Parathyroid adenoma (tissue), 2 donors: Measurements from ENCODE around the gene PPM1E.

Source experiments
- H2AFZ ChIP-seq: fragments of 300-600 bp; sonication (generic); one replicate; pipeline ENCODE4 v1.7.0; 2017; ENCODE audit warnings: antibody characterized with exemption, mild to moderate bottlenecking
- H3K27ac ChIP-seq: fragments of 300-600 bp; sonication (generic); one replicate; pipeline ENCODE4 v1.7.0; 2017
- H3K27me3 ChIP-seq: fragments of 300-600 bp; sonication (generic); one replicate; pipeline ENCODE4 v1.7.0; 2017; ENCODE audit warnings: low read length; ENCODE audit not compliant: control insufficient read depth, insufficient read depth
- H3K36me3 ChIP-seq: fragments of 300-600 bp; sonication (generic); one replicate; pipeline ENCODE4 v1.7.0; 2017; ENCODE audit warnings: low read length; ENCODE audit not compliant: control insufficient read depth, insufficient read depth
- H3K4me1 ChIP-seq: fragments of 300-600 bp; sonication (generic); one replicate; pipeline ENCODE4 v1.7.0; 2017; ENCODE audit warnings: control low read depth
- H3K4me2 ChIP-seq: fragments of 300-600 bp; sonication (generic); one replicate; pipeline ENCODE4 v1.7.0; 2017; ENCODE audit warnings: low read length
- H3K4me3 ChIP-seq: fragments of 300-600 bp; sonication (generic); one replicate; pipeline ENCODE4 v1.7.0; 2017; ENCODE audit warnings: low read depth, low read length
- H3K79me2 ChIP-seq: fragments of 300-600 bp; sonication (generic); one replicate; pipeline ENCODE4 v1.7.0; 2017; ENCODE audit warnings: control low read depth
- H3K9ac ChIP-seq: fragments of 300-600 bp; sonication (generic); one replicate; pipeline ENCODE4 v1.7.0; 2017; ENCODE audit warnings: mild to moderate bottlenecking
- H3K9me3 ChIP-seq: fragments of 300-600 bp; sonication (generic); one replicate; pipeline ENCODE4 v1.7.0; 2017; ENCODE audit warnings: low read length; ENCODE audit not compliant: control insufficient read depth
- TF ChIP-seq, protein P1 (sequence below): fragments of 300-600 bp; sonication (generic); IDR thresholded peaks from one replicate; pipeline ENCODE4 v1.7.0; 2017; ENCODE audit warnings: antibody characterized with exemption, mild to moderate bottlenecking
- donor health status: primary hyperparathyroidism.

The PPM1E gene

DNA sequence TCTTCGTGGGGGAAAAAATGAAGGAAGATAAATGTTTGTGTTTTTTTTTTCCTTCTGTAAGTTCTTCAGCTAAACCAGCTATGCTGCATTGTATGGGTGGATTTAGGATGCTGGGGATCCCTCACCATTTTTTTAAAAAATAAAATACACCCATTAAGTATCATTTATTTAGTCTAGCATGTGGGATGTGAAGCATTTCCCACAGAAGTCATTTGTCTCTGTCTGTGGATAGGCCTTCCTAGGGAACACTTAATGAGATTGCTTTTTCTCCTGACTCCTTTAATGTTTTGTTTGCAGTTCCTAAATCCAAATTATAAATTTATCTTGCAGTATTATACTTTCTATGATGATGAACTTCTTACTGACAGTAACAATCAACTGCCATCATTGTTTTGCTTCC lies 146.7 kb downstream of the PPM1E start:
- H3K36me3 ChIP-seq, result no peaks in the 10 kb centered on the region
- H3K27me3 ChIP-seq, result no peaks in the 10 kb centered on the region
- TF ChIP-seq, protein P1, sequence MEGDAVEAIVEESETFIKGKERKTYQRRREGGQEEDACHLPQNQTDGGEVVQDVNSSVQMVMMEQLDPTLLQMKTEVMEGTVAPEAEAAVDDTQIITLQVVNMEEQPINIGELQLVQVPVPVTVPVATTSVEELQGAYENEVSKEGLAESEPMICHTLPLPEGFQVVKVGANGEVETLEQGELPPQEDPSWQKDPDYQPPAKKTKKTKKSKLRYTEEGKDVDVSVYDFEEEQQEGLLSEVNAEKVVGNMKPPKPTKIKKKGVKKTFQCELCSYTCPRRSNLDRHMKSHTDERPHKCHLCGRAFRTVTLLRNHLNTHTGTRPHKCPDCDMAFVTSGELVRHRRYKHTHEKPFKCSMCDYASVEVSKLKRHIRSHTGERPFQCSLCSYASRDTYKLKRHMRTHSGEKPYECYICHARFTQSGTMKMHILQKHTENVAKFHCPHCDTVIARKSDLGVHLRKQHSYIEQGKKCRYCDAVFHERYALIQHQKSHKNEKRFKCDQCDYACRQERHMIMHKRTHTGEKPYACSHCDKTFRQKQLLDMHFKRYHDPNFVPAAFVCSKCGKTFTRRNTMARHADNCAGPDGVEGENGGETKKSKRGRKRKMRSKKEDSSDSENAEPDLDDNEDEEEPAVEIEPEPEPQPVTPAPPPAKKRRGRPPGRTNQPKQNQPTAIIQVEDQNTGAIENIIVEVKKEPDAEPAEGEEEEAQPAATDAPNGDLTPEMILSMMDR, result no peak
- H3K27ac ChIP-seq, result no peak overlapping the region
- H3K4me3 ChIP-seq, result no peak overlapping the region
- no peak overlapping the region for H2AFZ ChIP-seq
- H3K79me2 ChIP-seq, result no peaks in the 10 kb centered on the region
- H3K4me1 ChIP-seq, result no peaks in the 10 kb centered on the region
- H3K4me2 ChIP-seq, result no peak overlapping the region
- no peaks in the 10 kb centered on the region for H3K9me3 ChIP-seq
- H3K9ac ChIP-seq, result no peak overlapping the region

DNA sequence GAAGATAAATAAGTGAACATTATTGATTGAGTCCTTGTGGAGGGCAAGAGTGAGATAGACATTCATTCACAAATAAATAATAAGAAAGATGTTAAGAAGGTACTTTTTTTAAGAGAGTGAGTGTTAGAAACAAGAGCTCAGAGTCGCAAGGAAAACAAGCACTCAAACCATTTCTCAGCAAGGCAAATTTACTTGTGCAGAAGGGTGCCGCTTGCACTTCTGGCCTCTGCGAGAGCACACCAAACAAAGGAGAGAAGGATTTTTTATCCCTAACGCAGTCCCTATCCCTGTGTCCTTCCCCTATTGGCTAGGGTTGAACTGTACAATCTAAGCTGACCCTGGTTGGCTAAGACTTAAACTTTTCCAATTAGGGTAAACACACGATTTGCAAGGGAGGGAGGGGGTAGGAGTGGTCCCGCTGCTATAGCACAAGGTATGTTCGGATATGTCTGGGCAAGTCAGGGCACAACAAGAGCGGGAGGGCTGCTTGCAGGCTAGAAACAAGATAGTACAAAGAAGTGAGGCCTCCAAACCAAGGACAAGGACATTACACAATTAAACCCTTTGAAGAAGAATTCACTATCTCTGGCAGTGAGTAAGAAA lies 156.2 kb downstream of the PPM1E start:
- Histone ChIP-seq H3K27ac (no peak overlapping the region), H3K36me3 (no peaks in the 10 kb centered on the region), H3K9ac (no peak overlapping the region), H3K9me3 (no peaks in the 10 kb centered on the region), H3K4me1 (peaks cover 3% of the 10 kb centered on the region), H3K79me2 (no peaks in the 10 kb centered on the region), H3K27me3 (no peaks in the 10 kb centered on the region), H3K4me3 (no peak overlapping the region), H3K4me2 (no peak overlapping the region), H2AFZ (no peak overlapping the region)
- TF ChIP-seq, protein P1, result no peak

DNA sequence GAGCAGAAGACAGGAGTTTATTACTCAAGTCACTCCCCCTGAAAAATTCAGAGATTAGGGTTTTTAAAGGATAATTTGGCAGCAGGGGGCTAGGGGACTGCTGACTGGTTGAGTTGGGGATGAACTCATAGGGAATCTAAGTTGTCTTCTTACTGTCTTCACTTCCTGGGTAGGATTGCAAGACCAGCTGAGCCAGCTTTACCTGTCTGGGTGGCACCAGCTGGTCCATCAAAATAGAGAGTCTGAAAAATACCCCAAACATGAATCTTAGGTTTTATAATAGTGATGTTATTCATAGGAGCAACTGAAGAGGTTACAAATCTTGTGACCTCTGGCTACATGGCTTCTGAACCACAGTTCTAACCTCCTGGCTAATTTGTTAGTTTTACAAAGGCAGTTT lies 157.9 kb downstream of the PPM1E start:
- Histone ChIP-seq H3K9me3 (no peaks in the 10 kb centered on the region), H3K79me2 (no peaks in the 10 kb centered on the region), H3K36me3 (no peaks in the 10 kb centered on the region), H3K4me1 (peaks cover 3% of the 10 kb centered on the region), H2AFZ (no peak overlapping the region), H3K4me3 (no peak overlapping the region), H3K27ac (no peak overlapping the region), H3K9ac (no peak overlapping the region), H3K27me3 (no peaks in the 10 kb centered on the region), H3K4me2 (no peak overlapping the region)
- TF ChIP-seq, protein P1, result no peak

DNA sequence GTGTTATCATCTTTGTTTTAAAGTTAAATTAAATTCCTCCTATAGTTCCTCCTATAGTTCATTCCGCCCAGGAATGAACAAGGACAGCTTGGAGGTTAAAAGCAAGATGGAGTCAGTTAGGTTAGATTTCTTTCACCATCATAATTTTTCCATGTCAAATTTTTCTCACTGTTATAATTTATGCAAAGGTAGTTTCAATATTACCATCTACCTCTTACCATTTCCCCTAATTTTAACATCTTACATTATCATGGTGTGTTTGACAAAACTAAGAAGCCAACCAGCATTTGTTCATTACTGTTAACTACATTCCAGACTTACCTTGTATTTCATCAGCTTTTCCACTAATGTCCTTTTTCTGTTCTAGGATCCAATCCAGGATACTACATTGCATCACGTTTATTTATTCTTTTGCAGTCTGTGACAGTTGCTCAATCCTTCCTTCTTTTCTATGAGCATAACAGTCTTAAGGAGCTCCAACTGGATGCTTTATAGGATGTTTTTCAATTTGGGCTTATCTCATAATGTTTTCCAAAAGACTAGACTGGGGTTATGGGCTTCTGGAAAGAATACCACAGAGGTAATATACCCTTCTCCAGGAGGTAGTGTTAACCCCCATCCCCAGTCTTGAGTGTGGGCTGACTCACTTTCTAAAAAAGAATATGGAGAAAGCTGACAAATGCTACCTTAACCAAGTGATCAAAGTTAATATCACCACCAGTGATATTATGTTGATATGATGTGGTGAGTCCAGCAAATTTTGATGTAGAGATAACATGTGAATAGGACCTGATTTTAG lies 158.5 kb downstream of the PPM1E start:
- Histone ChIP-seq H3K4me1 (peaks cover 3% of the 10 kb centered on the region), H3K27ac (no peak overlapping the region), H3K27me3 (no peaks in the 10 kb centered on the region), H2AFZ (no peak overlapping the region), H3K9ac (no peak overlapping the region), H3K4me2 (no peak overlapping the region), H3K4me3 (no peak overlapping the region), H3K79me2 (no peaks in the 10 kb centered on the region), H3K36me3 (no peaks in the 10 kb centered on the region), H3K9me3 (no peaks in the 10 kb centered on the region)
- TF ChIP-seq, protein P1, result no peak
